ENCODE measurements around the gene GFM1.
"Not testable (repeated sequence)": the region's sequence is repeated elsewhere in the genome, so short reads cannot be mapped to it uniquely, and the experiment has no call there.

Gene GFM1

GRCh38 chr3:158678687-158679086, 34.4 kb downstream of the GFM1 start:
- DNase-seq (ENCODE audit: low read depth), result no peak

DNA sequence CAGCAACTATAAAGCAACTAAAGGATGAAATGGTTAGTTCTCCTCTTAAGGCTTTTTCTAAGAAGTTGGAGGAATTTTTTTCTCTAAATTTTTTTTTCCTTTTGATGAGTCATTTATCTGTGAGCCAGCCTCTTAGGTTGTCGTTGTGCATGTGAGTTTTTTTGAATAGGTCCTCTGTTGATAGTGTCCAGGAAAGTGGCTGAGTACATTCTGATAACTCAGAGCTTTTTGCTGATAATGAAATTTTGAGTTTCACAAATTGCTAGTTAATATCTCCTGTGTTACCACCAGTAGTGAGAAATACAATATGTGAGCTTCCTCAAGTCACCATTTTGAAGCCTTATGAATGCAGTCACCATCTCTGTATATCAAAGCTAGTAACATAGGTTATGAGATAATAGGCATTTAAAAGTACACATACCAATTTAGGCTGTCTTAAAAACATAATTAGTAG, 35.2 kb downstream of the GFM1 start:
- DNase-seq (ENCODE audit: low read depth), result no peak

DNA sequence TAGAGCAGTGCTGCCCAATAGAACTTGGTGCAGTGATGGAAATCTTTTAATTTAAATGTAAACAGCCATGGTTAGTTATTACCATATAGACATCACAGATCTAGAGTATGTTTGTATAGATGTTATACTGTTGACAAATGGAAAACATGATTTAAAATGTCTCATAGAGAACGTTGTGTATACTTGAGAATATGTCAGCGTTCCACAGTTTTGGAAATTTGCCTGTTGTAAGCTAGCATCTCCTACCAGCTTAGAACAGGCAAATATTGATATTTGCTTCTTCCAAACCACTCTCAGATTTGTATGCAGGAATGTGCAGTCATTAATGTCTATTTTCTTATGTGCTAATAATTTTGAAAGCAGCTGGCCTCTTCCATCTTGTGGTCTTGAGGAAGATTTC, 36.5 kb downstream of the GFM1 start:
- DNase-seq (ENCODE audit: low read depth), result no peak

- no peak for DNase-seq (ENCODE audit: low read depth)
These were observed 39.1 kb downstream of the GFM1 start for GRCh38 chr3:158683230-158683962.

GRCh38 chr3:158685159-158685558, 40.8 kb downstream of the GFM1 start:
- no peak for DNase-seq (ENCODE audit: low read depth)

- not testable (repeated sequence) for DNase-seq (ENCODE audit: low read depth)
These were observed 49.6 kb downstream of the GFM1 start for GRCh38 chr3:158693866-158694456.

GRCh38 chr3:158696618-158697017, 52.3 kb downstream of the GFM1 start:
- no peak for DNase-seq (ENCODE audit: low read depth)

DNA sequence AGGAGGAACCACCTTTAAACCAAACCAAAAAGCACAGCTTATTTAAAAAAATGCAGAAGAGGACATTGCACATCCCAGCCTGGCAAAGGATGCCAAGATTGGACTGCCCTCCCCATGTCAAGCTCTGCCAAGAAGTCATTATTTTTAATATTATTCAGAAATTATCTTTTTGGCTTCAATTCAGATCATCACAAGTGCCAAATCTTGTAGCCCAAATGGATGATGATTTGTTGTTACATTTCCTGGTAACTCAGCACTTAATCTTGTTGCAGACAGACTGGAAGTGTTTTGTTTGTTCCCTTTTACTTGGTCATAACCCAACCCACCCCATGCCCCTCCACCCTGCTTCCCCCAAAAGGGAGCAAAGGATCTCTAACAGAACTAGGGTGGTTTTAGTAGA, 56.2 kb downstream of the GFM1 start:
- DNase-seq (ENCODE audit: low read depth), result no peak

DNA sequence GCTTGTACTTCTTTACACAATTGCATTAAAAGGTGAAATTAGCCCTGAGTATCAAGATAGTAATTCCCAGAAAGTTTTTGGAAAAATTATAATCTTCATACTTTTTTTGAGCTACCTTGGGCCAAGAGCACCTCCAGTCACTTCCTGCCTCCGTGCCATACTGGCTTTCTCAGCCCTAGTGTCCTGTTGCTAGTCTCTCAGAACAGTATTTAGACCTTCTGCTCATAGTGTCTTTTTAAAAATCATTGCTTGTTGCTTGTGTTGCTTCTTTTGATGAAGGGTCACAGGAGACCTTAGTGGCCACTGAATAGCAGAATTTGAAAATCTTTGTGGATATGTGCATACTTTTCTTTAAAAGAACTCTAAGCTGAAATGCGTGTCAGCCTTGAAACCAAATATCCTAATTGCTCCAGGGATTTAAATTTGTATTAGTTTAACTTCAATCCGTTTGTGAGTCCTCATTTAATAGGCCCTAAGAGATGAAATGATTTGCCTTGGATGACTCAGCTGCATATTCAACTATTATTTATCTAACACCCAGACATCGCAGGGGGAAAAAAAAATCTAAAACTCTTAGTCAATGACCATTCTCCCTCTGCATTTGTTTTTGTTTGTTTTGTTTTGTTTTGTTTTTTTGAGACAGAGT, 57.2 kb downstream of the GFM1 start:
- DNase-seq (ENCODE audit: low read depth), result no peak

DNA sequence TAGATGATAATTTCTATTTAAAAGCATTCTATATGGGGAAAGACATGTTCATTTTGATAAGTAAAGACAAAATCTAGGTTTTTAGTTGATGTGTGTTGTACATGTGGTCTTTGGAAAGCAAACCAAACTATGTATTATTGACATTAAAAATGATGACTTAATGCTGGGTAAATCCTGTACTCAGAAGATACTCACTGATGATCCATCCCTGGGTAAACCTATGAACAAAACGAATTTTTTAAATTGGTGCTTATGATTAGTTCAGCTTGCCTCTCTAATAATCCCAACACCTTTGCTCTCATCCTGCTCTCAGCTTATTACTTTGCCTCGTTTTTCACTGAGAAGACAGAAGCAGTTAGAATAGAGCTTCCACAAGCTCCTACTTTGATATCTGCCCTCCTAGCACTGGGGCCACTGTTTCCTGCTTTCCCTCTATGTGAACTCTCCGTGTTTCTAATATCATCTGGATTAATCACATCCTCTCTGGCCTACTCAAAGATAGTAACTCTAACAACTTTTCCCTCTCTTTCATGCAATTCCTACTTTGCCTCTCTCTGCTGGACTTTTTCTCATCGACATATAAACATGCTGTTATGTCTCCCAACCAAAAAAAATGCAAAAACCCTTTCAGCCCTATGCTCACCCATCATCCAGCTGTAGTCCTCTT, 58.6 kb downstream of the GFM1 start:
- DNase-seq (ENCODE audit: low read depth), result no peak

- no peak for DNase-seq (ENCODE audit: low read depth)
These were observed 59.2 kb downstream of the GFM1 start for GRCh38 chr3:158703566-158703965.

GRCh38 chr3:158709666-158710083, 65.3 kb downstream of the GFM1 start:
- DNase-seq (ENCODE audit: low read depth), result no peak

GRCh38 chr3:158710601-158711000, 66.3 kb downstream of the GFM1 start:
- DNase-seq (ENCODE audit: low read depth), result no peak

- no peak for DNase-seq (ENCODE audit: low read depth)
These were observed 67.6 kb downstream of the GFM1 start for GRCh38 chr3:158711886-158712285.

DNA sequence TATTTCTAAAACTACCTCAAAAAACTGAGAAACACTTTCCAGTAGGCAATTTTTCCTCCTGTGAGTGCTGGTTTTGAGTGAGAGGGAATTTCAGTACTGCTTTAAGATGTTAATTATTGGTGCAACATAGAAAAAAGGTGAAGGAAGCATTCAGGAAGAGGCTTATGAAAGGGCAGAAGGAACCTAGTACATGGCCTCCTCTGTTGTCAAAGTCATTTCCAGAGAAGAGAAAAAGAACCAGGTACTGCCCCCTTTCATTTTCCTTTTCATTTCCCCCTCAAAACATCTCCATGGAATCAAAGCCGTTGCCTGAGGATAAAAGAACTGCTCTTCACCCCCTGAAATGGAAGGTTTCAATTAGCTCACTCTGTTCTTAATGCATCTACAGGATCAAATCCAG, 68.1 kb downstream of the GFM1 start:
- no peak for DNase-seq (ENCODE audit: low read depth)

GRCh38 chr3:158713094-158713499, 68.8 kb downstream of the GFM1 start:
- no peak for DNase-seq (ENCODE audit: low read depth)

DNA sequence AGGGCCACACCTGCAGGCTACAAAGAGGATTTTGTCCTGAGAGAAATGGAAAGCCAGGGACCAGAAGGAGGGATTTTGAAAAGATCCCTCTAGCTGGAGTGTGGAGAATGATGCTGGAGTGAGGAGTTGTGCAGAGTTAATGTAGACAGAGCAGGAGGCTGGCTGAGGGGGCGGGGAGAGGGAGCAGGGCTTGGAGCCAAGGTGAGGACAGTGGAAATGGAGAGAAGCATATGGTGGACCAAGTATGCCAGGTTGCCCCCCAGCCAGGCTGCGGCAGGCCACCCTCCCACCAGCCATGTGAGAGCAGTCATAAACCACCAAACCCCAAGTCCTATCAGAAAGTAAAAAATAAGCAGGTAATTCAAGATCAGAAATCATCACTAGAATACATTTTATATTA, 73.2 kb downstream of the GFM1 start:
- no peak for DNase-seq (ENCODE audit: low read depth)

GRCh38 chr3:158718490-158719170, 74.3 kb downstream of the GFM1 start:
- no peak for DNase-seq (ENCODE audit: low read depth)

DNA sequence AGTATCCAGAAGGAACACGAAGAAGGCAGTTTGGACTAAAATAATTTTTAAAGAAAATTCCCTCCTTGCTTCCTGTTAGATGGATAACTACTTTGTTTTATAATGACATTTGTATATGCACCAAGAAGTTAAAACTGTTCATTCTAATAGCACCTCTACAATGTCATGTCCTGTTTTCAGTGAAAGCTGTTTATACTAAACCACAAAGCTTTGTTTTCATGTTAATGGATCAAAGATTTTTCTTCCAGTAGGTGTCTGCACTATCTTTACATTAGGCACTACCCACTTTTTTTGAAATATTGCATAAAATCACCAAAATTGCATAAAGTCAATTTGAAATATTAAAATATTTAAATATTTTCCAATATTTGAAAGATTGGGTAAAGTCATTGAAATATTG, 77.8 kb downstream of the GFM1 start:
- no peak for DNase-seq (ENCODE audit: low read depth)

- DNase-seq (ENCODE audit: low read depth), result no peak
These were observed 79.7 kb downstream of the GFM1 start for GRCh38 chr3:158723991-158724390.

- no peak for DNase-seq (ENCODE audit: low read depth)
These were observed 81.2 kb downstream of the GFM1 start for GRCh38 chr3:158725348-158726011.
